ENCODE measurements around the gene SNX8. TPM values are rescaled to one million over a fixed set of nuclear protein-coding genes. Genes with fewer than 3 reads are reported as not detected.

The SNX8 gene
- total RNA-seq, 1 donor from 2014 or later = 12.9 TPM

DNA sequence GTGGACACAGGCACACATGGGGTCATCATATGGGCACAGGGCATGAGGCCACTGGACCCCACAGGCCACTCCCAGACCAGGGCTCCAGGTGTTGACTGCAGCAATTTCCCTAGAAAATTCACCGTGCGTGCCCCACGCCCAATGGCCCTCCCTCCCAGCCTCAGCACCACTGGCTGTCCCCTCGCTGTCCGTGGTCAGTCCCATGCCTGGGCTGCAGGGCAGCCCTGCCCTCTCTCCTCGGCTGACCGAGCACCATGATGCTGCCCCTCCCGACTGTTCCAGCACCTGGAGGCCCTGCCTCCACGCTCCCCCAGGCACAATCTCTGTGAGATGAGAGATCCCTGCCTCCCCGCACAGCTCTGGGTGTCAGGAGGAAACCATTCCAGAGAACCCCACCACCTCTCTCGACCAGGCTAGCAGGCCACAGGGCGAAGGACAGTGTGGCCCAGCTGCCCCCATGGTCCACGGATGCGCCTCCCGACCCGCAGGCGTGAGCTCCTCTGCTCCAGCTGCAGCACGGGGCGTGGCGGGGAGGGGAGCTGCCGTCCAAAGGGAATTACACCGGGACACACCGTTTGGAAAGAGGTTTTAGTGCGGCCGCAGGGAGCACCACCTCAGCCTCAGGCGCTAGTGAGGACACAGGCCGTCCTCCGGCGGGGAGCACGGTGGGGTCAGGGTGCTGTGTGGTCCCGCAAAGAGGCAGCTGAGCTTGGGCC, 59.7 kb downstream of the SNX8 start:
- FAIRE-seq (no peak), DNase-seq (ENCODE audit: low read depth) (no peak)
- Histone ChIP-seq H3K4me3 (ENCODE audit: low read depth, low read length) (no peak overlapping the region), H3K36me3 (ENCODE audit: control insufficient read depth, insufficient read depth, low read length) (peaks cover 2% of the 10 kb centered on the region), H3K27me3 (ENCODE audit: control insufficient read depth, insufficient read depth, low read length) (no peaks in the 10 kb centered on the region)
- no peak for TF ChIP-seq CTCF (IDR thresholded peaks at IDR 0.05; ENCODE audit: insufficient read depth, low read length, severe bottlenecking)

- FAIRE-seq (no peak), DNase-seq (ENCODE audit: low read depth) (no peak)
- no peaks in the 10 kb centered on the region for H3K27me3 ChIP-seq (ENCODE audit: control insufficient read depth, insufficient read depth, low read length)
- no peak for TF ChIP-seq CTCF (IDR thresholded peaks at IDR 0.05; ENCODE audit: insufficient read depth, low read length, severe bottlenecking)
- no peak overlapping the region for H3K4me3 ChIP-seq (ENCODE audit: low read depth, low read length)
- peaks cover 2% of the 10 kb centered on the region for H3K36me3 ChIP-seq (ENCODE audit: control insufficient read depth, insufficient read depth, low read length)
These were observed 60.6 kb downstream of the SNX8 start for GRCh38 chr7:2253525-2254244.

DNA sequence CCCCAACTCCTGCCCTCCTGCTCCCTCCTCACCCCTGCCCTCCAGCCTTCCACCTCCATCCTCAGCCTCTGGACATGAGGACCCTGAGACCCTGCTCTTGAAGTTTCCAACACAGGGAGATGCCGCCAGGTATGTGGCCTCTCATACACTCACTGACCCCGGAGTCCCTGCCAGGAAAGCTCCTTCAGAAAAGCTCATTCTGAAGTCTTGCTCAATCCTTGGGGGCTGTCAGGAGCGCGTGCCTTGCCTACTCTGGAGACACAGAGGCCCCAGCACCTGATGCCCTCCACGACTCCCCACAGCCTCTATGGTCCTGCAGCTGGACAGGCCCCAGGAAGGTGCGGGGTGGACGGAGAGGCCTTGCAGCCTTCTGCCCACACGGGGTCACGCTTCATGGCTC, 61.2 kb downstream of the SNX8 start:
- no peak for TF ChIP-seq CTCF (IDR thresholded peaks at IDR 0.05; ENCODE audit: insufficient read depth, low read length, severe bottlenecking)
- FAIRE-seq = no peak
- Histone ChIP-seq H3K4me3 (ENCODE audit: low read depth, low read length) (no peak overlapping the region), H3K27me3 (ENCODE audit: control insufficient read depth, insufficient read depth, low read length) (no peaks in the 10 kb centered on the region), H3K36me3 (ENCODE audit: control insufficient read depth, insufficient read depth, low read length) (peaks cover 2% of the 10 kb centered on the region)
- no peak for DNase-seq (ENCODE audit: low read depth)

DNA sequence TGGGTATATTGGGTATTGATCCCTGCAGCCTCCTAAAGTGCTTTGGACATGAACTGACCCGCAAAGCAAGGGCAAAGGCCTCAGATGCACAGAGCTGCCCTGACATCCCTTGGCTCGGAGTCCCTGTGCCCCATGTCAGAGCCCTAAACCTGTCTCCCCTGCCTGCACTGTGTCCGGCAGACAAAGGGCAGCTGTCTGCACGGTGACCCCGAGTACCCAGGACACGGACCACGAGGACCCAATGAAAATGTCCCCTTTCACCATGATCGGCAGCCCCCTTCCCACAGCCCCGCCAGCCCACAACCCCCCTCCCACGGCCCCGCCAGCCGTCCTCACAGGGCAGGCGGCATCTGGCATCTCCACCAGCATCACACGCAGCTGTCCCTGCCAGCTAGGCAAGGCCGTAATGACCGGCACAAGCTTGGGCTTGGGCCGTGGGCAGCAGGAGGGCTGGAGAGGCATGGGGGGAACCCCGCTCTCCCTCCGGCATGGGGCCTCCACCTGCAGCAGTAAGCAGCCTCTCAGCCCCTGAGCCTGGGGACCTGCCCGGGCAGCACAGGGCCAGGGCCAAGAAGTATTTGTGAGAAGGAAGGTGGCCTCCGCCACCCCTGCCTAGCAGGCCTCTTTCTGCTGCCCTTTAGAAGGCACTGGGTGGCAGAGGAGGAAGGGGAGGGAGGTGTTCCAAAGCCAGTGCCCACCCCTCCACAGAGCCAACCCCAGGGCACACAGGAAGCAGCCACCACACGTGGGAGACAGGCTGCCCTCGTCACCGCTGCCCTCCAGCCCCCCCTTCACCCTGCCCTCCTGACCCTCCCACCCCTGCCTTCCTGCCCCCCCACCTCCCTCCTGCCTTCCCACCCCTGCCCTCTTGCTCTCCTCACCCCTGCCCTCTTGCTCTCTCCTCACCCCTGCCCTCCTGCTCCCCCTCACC, 62.1 kb downstream of the SNX8 start:
- H3K27me3 ChIP-seq (ENCODE audit: control insufficient read depth, insufficient read depth, low read length) = no peaks in the 10 kb centered on the region
- peaks cover 2% of the 10 kb centered on the region for H3K36me3 ChIP-seq (ENCODE audit: control insufficient read depth, insufficient read depth, low read length)
- DNase-seq (ENCODE audit: low read depth) (no peak), FAIRE-seq (no peak)
- H3K4me3 ChIP-seq (ENCODE audit: low read depth, low read length) = no peak overlapping the region
- no peak for TF ChIP-seq CTCF (IDR thresholded peaks at IDR 0.05; ENCODE audit: insufficient read depth, low read length, severe bottlenecking)

- DNase-seq (ENCODE audit: low read depth) (no peak), FAIRE-seq (no peak)
- H3K4me3 ChIP-seq (ENCODE audit: low read depth, low read length) = no peak overlapping the region
- no peak for TF ChIP-seq CTCF (IDR thresholded peaks at IDR 0.05; ENCODE audit: insufficient read depth, low read length, severe bottlenecking)
- no peaks in the 10 kb centered on the region for H3K27me3 ChIP-seq (ENCODE audit: control insufficient read depth, insufficient read depth, low read length)
- H3K36me3 ChIP-seq (ENCODE audit: control insufficient read depth, insufficient read depth, low read length) = no peaks in the 10 kb centered on the region
These were observed 62.9 kb downstream of the SNX8 start for GRCh38 chr7:2251381-2251780.

Measured in bronchial epithelial cell (primary cell).